Karpas-422 (cell line): ENCODE data around the gene DSCAML1. TPM values are rescaled to one million over a fixed set of nuclear protein-coding genes. Genes with fewer than 3 reads are reported as not detected.

Experiments
- DNase-seq: peaks from one replicate; pipeline ENCODE4 v3.0.0-alpha.2; 2015
- H2AFZ ChIP-seq: fragments of 200-600 bp; sonication (generic); 2 replicates; pipeline ENCODE4 v1.6.1; 2014; ENCODE audit warnings: antibody characterized with exemption, low read length, mixed read lengths
- H3K27ac ChIP-seq: fragments of 200-600 bp; sonication (generic); 2 replicates; pipeline ENCODE4 v1.5.1; 2014; ENCODE audit warnings: mild to moderate bottlenecking, low read length, moderate library complexity
- H3K27me3 ChIP-seq: fragments of 200-600 bp; sonication (generic); 2 replicates; pipeline ENCODE4 v1.6.1; 2014; ENCODE audit warnings: low read length, mixed read lengths
- H3K36me3 ChIP-seq: fragments of 200-600 bp; sonication (generic); 2 replicates; pipeline ENCODE4 v1.6.1; 2014; ENCODE audit warnings: low read length, mixed read lengths; ENCODE audit not compliant: insufficient read depth
- H3K4me1 ChIP-seq: fragments of 200-600 bp; sonication (generic); 2 replicates; pipeline ENCODE4 v1.6.1; 2014; ENCODE audit warnings: mild to moderate bottlenecking, low read length, mixed read lengths
- H3K4me2 ChIP-seq: fragments of 200-600 bp; sonication (generic); 2 replicates; pipeline ENCODE4 v1.6.1; 2014; ENCODE audit warnings: low read length, low read depth, mild to moderate bottlenecking; ENCODE audit not compliant: poor library complexity, severe bottlenecking
- H3K4me3 ChIP-seq: fragments of 200-600 bp; sonication (generic); 2 replicates; pipeline ENCODE4 v1.5.1; 2014; ENCODE audit warnings: mild to moderate bottlenecking, antibody characterized with exemption, low read length, mixed read lengths
- H3K79me2 ChIP-seq: fragments of 200-600 bp; sonication (generic); 2 replicates; pipeline ENCODE4 v1.6.1; 2014; ENCODE audit warnings: mild to moderate bottlenecking, low read length, mixed read lengths
- H3K9ac ChIP-seq: fragments of 200-600 bp; sonication (generic); 2 replicates; pipeline ENCODE4 v1.6.0; 2014; ENCODE audit warnings: low read length
- H3K9me2 ChIP-seq: fragments of 200-600 bp; sonication (generic), shearing (Covaris generic); replicated peaks from 2 replicates; pipeline ENCODE4 v1.6.0; 2014; ENCODE audit warnings: mild to moderate bottlenecking, low read length, moderate library complexity; ENCODE audit not compliant: insufficient read depth
- H3K9me3 ChIP-seq: fragments of 300-700, 200-600 bp; sonication (generic); 2 replicates; pipeline ENCODE4 v1.6.1; 2014; ENCODE audit warnings: low read length, mixed read lengths
- H4K20me1 ChIP-seq: fragments of 200-600 bp; sonication (generic); 2 replicates; pipeline ENCODE4 v1.6.1; 2014; ENCODE audit warnings: mild to moderate bottlenecking, antibody characterized with exemption, low read length, low read depth; ENCODE audit not compliant: insufficient read depth
- total RNA-seq: library from RNA; depleted of rRNA; stranded (reverse); fragments of >200 nt; shearing (Covaris generic); gene quantifications from 2 replicates; pipeline ENCODE4 v1.2.3, GENCODE V29; 2014; ENCODE audit warnings: low replicate concordance

DSCAML1 gene
- total RNA-seq, 1 experiment from 2014 or later, result not detected

GRCh38 chr11:117823294-117823945 lies 26.4 kb upstream of the DSCAML1 start:
- Histone ChIP-seq H3K4me1 (peaks cover 4% of the 10 kb centered on the region), H3K79me2 (no peaks in the 10 kb centered on the region), H3K27me3 (no peaks in the 10 kb centered on the region), H3K27ac (no peak overlapping the region), H3K9ac (no peak overlapping the region), H3K4me3 (no peak overlapping the region), H4K20me1 (no peaks in the 10 kb centered on the region), H3K9me2 (no peaks in the 10 kb centered on the region), H3K4me2 (no peak overlapping the region), H3K36me3 (no peaks in the 10 kb centered on the region), H3K9me3 (no peaks in the 10 kb centered on the region), H2AFZ (no peak overlapping the region)
- no peak for DNase-seq

- Histone ChIP-seq H3K4me1 (no peaks in the 10 kb centered on the region), H3K79me2 (no peaks in the 10 kb centered on the region), H3K36me3 (no peaks in the 10 kb centered on the region), H3K9ac (no peak overlapping the region), H3K4me2 (no peak overlapping the region), H4K20me1 (no peaks in the 10 kb centered on the region), H3K27ac (no peak overlapping the region), H2AFZ (no peak overlapping the region), H3K4me3 (no peak overlapping the region), H3K9me3 (no peaks in the 10 kb centered on the region), H3K9me2 (no peaks in the 10 kb centered on the region), H3K27me3 (no peaks in the 10 kb centered on the region)
- DNase-seq, result peak; percentile 67
These were observed 25.3 kb upstream of the DSCAML1 start for GRCh38 chr11:117822074-117823033.

- Histone ChIP-seq H3K79me2 (no peaks in the 10 kb centered on the region), H3K4me2 (no peak overlapping the region), H3K4me1 (no peaks in the 10 kb centered on the region), H3K9ac (no peak overlapping the region), H3K9me3 (no peaks in the 10 kb centered on the region), H2AFZ (no peak overlapping the region), H3K36me3 (no peaks in the 10 kb centered on the region), H4K20me1 (no peaks in the 10 kb centered on the region), H3K4me3 (no peak overlapping the region), H3K27me3 (no peaks in the 10 kb centered on the region), H3K9me2 (no peaks in the 10 kb centered on the region), H3K27ac (no peak overlapping the region)
- DNase-seq, result no peak
These were observed 24.4 kb upstream of the DSCAML1 start for GRCh38 chr11:117821431-117821830.

GRCh38 chr11:117820516-117820915 lies 23.5 kb upstream of the DSCAML1 start:
- H3K9me2 ChIP-seq, result no peaks in the 10 kb centered on the region
- no peaks in the 10 kb centered on the region for H3K9me3 ChIP-seq
- H3K79me2 ChIP-seq, result no peaks in the 10 kb centered on the region
- H3K36me3 ChIP-seq, result no peaks in the 10 kb centered on the region
- no peak overlapping the region for H3K4me3 ChIP-seq
- no peak overlapping the region for H3K27ac ChIP-seq
- no peak overlapping the region for H3K4me2 ChIP-seq
- no peak overlapping the region for H2AFZ ChIP-seq
- H3K27me3 ChIP-seq, result no peaks in the 10 kb centered on the region
- peaks cover 5% of the 10 kb centered on the region for H3K4me1 ChIP-seq
- no peak for DNase-seq
- H3K9ac ChIP-seq, result no peak overlapping the region
- no peaks in the 10 kb centered on the region for H4K20me1 ChIP-seq

- Histone ChIP-seq H3K36me3 (no peaks in the 10 kb centered on the region), H3K79me2 (no peaks in the 10 kb centered on the region), H3K27me3 (no peaks in the 10 kb centered on the region), H3K9me3 (no peaks in the 10 kb centered on the region), H2AFZ (no peak overlapping the region), H3K9ac (no peak overlapping the region), H3K27ac (no peak overlapping the region), H4K20me1 (no peaks in the 10 kb centered on the region), H3K4me2 (no peak overlapping the region), H3K4me3 (no peak overlapping the region), H3K9me2 (no peaks in the 10 kb centered on the region), H3K4me1 (peaks cover 10% of the 10 kb centered on the region)
- DNase-seq, result no peak
These were observed 23.1 kb upstream of the DSCAML1 start for GRCh38 chr11:117820071-117820470.

- DNase-seq, result peak; percentile 80
- no peaks in the 10 kb centered on the region for H3K36me3 ChIP-seq
- H3K4me2 ChIP-seq, result no peak overlapping the region
- no peaks in the 10 kb centered on the region for H3K79me2 ChIP-seq
- H3K4me3 ChIP-seq, result no peak overlapping the region
- no peak overlapping the region for H3K9ac ChIP-seq
- no peaks in the 10 kb centered on the region for H4K20me1 ChIP-seq
- no peaks in the 10 kb centered on the region for H3K9me3 ChIP-seq
- H2AFZ ChIP-seq, result no peak overlapping the region
- peaks cover 15% of the 10 kb centered on the region for H3K4me1 ChIP-seq
- no peaks in the 10 kb centered on the region for H3K9me2 ChIP-seq
- H3K27me3 ChIP-seq, result no peaks in the 10 kb centered on the region
- no peak overlapping the region for H3K27ac ChIP-seq
These were observed 22.4 kb upstream of the DSCAML1 start for GRCh38 chr11:117819096-117820040.

- no peak for DNase-seq
- H3K36me3 ChIP-seq, result no peaks in the 10 kb centered on the region
- H4K20me1 ChIP-seq, result no peaks in the 10 kb centered on the region
- no peak overlapping the region for H3K4me3 ChIP-seq
- H3K27ac ChIP-seq, result no peak overlapping the region
- H3K79me2 ChIP-seq, result no peaks in the 10 kb centered on the region
- H3K4me2 ChIP-seq, result no peak overlapping the region
- no peak overlapping the region for H2AFZ ChIP-seq
- H3K9me3 ChIP-seq, result no peaks in the 10 kb centered on the region
- H3K9ac ChIP-seq, result no peak overlapping the region
- no peaks in the 10 kb centered on the region for H3K27me3 ChIP-seq
- peaks cover 15% of the 10 kb centered on the region for H3K4me1 ChIP-seq
- H3K9me2 ChIP-seq, result no peaks in the 10 kb centered on the region
These were observed 21.2 kb upstream of the DSCAML1 start for GRCh38 chr11:117818041-117818873.
